GM19438 (cell line): Measurements from ENCODE around the gene BACH1.
"Not testable (repeated sequence)": the region's sequence is repeated elsewhere in the genome, so short reads cannot be mapped to it uniquely, and the experiment has no call there.

Experiments
- ATAC-seq: cut with Tn5 transposase; IDR thresholded peaks from one replicate; pipeline ENCODE4 v1.9.1; 2021; ENCODE audit warnings: low read depth; ENCODE audit not compliant: unreplicated experiment

Gene BACH1

DNA sequence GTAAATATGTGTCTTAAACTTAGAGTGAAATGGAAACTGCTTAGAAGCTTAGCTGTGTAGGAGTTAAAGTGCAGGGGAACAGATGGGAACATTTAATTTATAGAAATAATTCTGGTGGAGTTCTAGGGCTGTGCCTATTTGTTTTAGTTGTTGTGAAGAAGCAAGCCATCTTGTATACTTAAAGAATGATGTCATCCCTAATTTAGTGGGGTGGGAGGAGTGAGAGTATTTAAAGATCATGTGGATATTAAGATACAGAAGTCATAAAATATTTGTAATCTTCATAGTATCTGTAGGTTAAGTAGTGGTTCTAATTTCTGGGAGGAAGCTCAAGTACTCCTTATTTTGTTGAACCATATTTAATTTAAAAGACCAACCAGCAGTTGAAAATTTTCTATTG is 41.5 kb downstream of the BACH1 start:
- ATAC-seq: no peak

DNA sequence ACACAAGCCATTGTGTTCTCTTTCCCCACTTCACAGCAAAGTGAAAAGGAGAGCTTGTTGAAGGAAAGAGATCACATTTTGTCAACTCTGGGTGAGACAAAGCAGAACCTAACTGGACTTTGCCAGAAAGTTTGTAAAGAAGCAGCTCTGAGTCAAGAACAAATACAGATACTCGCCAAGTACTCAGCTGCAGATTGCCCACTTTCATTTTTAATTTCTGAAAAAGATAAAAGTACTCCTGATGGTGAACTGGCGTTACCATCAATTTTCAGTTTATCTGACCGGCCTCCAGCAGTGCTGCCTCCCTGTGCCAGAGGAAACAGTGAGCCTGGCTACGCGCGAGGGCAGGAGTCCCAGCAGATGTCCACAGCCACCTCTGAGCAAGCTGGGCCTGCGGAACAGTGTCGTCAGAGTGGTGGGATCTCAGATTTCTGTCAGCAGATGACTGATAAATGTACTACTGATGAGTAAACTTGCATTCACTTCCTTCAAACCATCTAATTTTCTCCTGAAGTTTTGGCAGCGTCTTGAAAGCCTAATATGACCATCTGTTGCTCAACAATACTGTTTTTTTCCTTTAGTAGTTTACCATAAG is 43.7 kb downstream of the BACH1 start:
- ATAC-seq: no peak

DNA sequence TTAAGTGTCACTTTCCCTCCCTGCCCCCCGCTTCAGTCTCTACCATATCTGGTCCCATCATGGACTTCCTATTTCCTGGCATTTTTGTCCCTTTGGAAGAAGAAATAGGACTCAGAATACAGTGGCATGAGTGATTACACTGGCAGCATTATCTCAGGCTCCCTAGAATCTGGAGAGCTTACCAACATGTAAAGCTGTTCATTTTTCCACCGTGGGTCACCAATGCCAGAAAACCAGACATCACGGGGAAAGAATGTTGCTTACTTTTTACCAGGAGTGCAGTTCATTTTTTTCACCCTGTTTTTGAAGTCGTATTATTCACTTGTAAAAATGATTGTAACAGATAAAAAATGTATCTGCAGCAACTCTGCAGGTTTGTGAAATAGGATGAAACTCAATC is 44.8 kb downstream of the BACH1 start:
- ATAC-seq: no peak

DNA sequence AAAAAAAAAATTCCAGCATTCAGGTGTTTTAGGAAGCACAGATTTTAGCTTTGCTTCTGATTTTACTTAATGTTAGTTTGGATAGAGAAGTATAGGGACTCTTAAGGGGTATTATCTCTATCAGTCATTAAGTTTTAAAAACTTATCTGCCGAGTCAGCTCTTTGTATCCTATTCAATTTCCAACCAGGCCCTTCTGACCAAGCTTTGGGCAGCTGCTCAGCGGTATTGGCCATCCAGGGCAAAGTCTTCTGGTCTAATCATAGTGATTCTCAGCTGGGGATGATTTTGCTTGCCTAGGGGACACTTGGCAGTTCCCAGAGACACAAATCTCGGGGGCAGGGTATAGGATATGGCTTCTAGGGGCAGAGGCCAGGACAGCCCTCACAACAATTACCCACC is 47.6 kb downstream of the BACH1 start:
- no peak for ATAC-seq

DNA sequence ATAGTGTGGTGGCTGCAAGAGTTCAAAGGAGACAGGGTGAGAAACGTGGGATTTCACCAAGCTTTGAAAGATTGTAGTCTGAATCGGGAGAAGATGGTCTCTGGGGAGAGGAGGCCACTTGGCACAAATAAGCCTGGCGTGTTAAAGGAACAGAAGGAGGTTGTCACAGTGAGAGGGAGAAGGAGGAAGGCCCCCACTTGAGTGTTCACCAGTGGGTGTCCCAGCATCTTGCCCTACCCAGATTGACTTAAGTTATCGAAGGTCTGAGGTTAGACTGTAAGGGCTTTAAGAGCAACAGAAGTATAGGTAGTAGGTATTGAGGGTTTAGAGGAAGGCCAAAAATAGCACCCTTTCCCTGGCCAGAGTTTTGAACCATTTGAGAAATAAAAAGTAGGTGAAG is 48.0 kb downstream of the BACH1 start:
- ATAC-seq: no peak

DNA sequence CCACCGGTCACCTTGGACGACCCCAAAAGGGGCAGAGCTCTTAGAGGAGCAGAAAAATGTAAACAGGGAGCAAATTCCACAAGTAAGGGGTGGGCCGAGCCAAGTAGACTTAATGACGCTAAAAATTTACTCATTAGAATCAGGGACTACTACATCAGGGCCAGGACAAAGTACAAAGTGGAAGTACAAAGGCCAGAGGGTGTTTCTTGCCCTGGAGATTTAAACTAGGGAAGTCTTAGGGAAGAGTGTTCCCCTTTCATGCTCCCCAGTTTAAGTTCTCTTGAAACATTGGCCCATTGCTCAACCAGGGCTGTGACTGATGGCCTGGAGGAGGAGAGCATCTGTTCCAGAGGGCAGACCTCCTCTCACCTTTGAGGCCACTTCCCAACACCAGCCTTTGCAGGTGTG is 48.6 kb downstream of the BACH1 start:
- ATAC-seq: no peak

DNA sequence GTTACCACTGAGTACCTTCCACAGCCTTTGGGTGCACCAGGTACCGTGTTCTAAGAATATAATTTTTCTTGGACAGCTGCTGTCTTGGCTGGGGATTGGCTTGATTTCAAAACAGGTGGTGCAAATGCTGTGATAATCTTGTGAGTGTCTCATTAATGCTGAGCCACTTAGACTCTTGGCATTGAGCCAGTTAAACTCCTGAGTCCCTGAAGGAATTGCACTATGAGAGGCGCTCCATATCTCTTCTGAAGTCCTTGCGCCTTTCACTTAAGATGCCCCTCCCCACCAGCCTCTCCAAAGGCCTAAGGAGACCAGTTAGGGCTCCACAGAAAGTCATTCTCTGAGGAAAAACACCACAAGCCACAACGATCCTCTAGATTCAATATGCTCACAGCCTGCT is 51.0 kb downstream of the BACH1 start:
- ATAC-seq: no peak

DNA sequence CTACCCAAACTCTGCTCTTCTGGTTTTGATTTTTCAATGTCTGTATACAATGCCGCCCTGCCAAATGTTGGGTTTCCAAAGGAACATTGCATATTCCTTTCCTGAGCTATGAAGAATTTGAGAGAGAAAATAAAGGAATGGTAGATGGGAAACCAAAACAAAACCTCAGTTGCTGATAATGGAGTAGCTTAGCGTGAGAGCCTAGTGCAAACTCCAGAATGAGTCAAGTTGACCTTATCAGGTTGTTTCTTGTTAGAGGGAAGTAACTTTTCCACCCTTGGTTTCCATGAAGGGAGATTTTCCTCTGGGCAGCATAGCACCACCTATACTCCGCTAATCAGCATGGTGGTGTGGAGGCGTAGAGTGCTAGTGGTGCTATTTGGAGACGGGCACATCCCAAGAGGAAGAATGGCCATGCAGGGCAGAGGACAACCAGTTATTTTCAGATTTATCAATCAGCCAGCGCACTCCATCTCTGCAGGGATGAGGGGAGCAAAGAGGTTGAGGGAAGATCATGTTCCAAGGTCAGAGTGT is 51.6 kb downstream of the BACH1 start:
- ATAC-seq: no peak

DNA sequence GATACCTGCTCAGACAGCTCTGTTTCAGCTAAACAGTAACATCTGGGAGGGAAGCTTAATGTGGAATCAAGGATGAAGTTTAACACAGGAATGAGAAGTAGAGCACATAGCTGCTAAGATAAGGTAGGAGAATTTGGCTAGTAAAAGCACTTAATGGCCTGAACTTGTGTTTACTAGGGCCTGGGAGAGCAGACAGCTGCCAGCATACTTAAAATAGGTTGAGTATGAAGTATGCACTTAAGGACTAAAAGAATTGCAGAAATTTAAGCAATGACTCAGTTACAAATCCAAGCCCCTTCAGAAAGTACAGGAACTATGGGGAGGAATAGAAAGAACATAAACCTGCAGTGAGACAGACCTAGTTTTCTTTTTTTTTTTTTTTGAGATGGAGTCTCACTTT is 53.0 kb downstream of the BACH1 start:
- ATAC-seq: no peak

DNA sequence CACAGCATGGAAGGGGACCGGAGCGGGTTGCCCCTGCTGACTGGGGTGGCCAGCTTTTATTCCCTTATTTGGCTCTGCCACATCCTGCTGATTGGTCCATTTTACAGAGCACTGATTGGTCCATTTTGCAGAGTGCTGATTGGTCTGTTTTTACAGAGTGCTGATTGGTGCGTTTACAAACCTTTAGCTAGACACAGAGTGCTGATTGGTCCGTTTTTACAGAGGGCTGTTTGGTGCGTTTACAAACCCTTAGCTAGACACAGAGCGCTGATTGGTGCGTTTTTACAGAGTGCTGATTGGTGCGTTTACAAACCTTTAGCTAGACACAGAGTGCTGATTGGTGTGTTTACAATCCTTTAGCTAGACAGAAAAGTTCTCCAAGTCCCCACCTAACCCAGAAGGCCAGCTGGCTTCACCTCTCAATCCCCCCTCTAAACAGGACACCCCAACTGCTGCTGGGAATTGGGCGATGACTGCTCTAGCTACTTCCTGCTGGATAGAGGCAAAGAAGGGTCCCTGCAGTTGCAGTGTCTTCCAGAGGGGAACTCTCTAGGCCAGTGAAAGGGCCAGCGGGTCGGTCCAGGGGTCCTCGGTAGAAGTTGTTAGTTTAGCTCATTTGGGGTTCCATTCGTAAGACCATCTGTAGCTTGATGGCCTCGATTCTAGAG is 56.5 kb downstream of the BACH1 start:
- not testable (repeated sequence) for ATAC-seq

DNA sequence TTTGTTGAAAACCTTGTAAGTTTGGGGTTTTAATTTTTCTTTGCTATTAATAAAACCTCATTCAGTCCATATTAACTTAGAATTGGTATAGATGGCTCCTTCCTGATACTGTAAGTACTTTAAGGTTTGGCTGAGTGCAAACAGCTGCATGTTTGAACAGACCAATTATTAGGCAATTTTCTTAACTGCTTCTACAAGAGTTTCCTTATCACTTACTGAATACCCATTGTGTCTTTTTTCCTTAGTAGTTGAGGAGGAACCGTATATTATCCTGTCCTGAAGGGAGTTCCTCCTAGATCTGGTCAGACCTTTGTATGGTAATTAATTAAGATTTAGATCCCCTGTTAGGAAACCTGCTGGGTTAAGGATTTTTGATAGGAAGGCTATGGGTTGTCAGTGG is 57.6 kb downstream of the BACH1 start:
- ATAC-seq: not testable (repeated sequence)

DNA sequence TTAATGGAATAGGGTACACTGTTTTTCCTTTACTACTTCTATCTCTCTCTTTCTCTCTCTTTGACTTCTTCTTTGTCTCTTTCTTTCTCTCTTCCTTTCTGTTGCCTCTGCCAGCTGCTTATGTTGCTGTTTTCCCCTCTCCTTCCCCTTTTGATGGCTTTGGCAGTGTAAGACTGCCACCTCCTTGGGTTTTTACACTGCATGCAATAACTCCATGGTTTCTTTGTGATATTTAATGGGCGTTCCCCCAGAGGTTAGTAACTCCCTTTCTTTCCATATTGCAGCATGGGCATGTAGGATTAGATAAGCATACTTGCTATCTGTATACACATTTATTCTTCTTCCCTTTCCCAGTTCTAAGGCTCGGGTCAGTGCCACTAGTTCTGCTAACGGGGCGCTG is 58.1 kb downstream of the BACH1 start:
- ATAC-seq: not testable (repeated sequence)

DNA sequence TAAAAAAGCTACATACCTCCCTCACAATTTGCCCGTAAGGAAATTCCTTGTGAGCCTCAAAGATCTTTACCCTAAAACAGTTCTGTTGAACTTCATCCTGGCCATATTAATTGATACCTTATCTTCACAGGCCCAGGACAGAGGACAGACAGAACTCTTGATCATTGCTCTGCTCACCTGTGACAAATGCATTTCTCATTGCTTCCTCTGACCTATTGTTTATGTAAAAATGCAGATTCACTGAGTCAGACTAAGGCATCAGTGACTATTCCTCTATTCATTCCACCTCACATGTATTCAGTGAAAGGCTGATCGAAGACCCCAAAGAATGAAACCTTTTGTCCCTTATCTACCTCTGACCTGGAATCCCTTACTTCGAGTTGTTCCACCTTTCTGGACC is 61.0 kb downstream of the BACH1 start:
- ATAC-seq: no peak

DNA sequence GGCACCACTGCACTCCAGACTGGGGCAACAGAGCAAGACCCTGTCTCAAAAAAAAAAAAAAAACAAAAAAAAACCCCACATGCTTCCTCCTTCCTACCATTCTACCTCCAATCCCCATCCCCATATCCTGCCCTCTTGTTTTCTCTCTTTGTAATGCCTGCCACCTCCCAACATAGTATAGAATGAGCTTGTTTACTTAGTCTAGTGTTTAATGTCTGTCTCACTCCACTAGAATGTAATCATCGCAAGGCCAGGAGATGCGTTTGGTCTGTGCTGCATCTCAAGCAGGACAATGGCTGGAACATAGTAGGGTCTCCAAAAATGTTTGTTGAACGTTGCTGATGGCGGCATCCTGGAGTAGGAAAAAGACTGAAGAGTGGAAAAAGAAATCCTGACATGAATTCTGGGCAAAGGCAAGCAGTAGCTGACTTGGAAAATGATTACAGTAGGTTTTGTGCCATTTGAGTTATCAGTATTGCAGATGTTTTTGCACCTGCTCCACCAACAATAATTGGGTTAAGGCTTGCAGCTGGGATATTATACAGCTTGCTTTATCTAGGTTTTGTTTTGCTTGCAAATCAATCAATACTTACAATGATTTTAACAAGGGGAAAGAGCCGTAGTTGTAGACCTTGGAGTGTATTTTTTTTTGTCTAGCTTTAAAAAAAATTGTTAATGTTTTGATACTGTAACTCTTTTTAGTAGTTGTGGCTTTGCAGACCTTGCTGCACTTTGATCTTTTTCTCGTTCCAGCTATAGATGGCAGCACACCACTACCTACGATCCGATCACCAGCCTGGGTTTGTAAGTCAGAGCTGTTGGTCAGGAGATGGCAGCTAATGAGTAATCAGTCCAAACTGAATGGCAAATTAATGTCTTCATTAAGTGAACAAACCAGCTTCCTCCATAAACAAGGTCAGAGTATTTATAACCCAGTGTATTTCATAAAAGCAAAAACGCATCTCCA is 62.4 kb downstream of the BACH1 start:
- no peak for ATAC-seq

DNA sequence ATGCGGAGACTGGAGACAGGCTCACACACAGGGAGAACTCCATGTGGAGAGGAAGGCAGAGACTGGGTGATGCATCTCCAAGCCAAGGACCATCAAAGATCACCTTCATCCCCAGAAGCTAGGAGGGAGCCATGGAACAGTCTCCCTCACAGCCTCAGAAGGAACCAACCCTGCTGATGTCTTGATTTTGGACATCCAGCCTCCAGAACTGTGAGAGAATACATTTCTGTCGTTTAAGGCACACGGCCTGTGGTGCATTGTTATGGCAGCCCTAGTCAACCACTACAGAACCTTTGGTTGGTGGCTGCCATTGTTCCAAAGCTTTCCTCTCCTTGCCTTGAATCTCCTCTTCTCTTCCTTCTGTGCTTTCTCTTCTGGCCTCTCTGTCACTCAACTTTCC is 64.0 kb downstream of the BACH1 start:
- no peak for ATAC-seq

DNA sequence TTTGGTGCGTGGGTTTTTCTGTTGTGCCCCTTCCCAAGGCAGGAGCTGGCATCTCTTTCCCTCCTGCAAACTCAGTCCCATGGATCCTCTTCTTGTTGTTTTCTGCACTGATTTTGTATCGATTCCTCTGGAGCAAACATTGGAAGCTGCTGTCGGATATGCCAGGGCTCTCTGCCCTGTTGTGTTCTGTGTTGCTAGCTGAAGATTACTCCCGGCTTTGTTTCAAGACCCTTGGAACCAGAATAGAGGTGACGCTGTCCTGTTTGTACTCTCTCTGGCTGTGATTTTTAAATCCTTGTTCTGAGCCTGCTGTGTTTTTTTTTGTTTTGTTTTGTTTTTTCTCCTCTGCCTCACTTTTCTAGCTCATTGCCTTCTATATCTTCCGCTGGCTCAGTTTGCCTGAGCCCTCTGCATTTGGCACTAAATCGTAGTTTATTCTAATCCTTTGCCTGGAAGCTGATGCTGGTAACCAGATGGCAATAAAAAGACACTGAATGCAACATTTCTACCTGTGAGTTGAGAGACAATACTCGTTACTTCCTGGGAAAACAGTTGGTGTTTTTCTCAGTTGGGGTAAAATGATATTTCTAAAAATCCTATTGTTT is 67.0 kb downstream of the BACH1 start:
- no peak for ATAC-seq

DNA sequence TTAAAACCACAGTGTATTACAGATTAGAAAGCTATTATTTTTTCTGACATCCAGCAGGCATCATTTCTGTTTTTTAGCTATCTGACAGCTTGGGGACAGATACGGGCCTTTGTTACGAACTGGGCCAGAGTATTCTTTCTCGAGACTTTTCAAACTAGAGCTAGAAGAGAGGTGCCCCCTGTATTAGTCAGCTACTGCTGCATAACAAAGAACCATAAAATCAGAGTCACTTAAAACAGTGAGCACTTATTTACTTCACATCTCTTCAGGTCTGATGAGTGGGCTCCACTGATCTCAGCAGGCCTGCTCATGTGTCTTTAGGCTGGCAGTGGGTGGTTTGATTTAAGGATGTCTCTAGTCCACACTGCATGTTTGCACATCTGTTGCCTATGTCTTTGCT is 67.8 kb downstream of the BACH1 start:
- no peak for ATAC-seq

DNA sequence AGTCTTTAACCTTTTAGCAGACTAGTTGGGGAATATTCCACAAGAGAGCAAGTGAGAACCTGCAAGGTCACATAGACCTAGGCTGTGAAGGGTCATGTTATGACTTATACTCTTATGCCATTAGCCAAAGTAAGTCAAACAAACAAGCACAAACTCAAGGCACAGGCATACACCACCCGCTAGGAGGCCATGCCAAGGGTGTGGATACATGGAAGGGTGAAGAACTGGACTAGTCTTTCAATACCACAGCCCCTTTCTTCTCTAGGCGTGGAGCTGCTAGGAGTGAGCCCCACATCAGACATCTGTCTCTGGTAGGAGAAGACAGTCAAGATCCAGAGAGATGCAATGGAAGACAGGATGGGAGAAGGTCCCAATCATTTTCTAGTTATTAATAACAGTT is 68.6 kb downstream of the BACH1 start:
- ATAC-seq: no peak

DNA sequence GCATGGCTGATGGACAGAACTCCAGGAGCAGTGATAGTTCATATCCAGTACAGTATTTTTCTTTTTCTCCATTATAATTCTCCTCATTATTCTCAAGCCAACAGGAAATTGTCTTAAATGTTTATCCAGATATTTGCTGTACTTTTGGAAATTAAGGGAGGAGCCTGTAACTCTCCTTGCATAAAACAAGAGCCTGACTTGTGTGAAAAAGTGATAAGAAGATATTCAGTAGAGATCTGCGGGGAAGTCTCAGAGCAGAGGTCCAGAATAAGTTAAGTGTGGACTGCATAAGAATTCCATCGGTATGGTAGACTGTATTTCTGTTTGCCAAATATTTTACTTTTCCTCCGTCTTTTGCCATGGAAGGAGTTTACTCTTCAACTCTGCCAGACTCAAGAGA is 70.2 kb downstream of the BACH1 start:
- no peak for ATAC-seq

DNA sequence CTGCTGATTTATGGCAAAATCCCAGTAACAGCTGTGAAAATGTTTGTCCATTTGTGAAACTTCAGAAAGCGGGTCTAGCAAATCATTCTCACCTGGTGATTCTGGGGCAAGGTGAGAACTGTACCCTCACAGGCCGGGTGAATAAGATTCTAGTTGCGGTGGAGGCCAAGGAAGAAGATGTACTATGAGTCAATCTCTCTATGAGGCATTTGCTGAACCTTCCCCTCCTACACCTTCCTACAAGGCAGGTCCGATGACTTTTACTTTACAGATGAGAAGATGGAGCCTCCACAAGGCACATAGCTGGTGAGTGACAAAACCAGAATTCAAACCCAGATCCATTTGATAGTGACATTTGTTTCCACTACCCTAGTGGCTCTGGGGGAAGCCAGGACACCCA is 72.7 kb downstream of the BACH1 start:
- ATAC-seq: no peak
